GM18517 (cell line): ENCODE results near the gene AOAH.

Experiments used
- ATAC-seq: cut with Tn5 transposase; IDR thresholded peaks from one replicate; pipeline ENCODE4 v1.9.1; 2021; ENCODE audit warnings: mild to moderate bottlenecking, moderate library complexity; ENCODE audit not compliant: unreplicated experiment

AOAH gene

GRCh38 chr7:36565792-36566356 lies 158.4 kb downstream of the AOAH start:
- no peak for ATAC-seq

GRCh38 chr7:36564489-36564888 lies 159.8 kb downstream of the AOAH start:
- no peak for ATAC-seq

- no peak for ATAC-seq
Observed at GRCh38 chr7:36563706-36564327, 160.5 kb downstream of the AOAH start.

DNA sequence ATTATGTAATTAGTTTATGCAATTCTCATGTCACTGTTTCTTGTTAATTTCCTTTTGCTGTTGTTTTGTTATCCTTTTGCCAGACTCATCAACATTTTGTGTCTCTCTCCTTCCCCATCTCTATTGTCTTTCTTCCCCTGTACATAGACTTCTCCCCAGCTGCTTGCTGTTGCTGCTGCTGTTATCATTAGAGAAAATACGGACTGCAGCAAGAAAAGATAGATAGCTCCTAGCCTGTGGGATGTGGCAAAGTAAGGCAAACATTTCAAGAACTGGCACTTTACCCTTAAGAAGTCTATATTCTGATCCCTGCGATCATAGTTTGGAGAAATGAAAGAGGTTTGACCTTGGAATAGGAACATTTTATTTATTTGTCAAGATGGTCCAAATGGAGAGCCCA lies 162.2 kb downstream of the AOAH start:
- no peak for ATAC-seq

DNA sequence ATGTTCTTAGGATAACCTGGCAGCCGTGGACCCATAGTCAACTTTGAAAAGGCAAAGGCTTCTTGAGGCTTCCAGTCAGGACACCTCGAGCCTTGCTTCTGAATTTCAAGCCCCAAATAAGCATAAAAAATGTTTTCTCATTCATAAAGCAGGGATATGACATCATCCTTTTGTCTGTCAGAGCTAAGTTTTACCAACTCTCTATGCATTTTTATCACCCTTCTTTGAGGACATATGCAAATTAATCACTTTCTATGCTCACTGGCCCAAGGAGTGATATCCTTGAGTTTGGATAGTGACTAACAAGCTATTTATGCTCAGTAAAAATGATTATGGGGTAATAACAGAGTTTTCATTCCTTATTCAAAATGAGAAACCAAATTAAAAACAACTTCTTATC lies 175.3 kb downstream of the AOAH start:
- no peak for ATAC-seq

- ATAC-seq, result no peak
Observed at GRCh38 chr7:36547416-36547815, 176.9 kb downstream of the AOAH start.

- ATAC-seq, result no peak
Observed at GRCh38 chr7:36546331-36546730, 178.0 kb downstream of the AOAH start.

GRCh38 chr7:36545291-36545690 lies 179.0 kb downstream of the AOAH start:
- no peak for ATAC-seq

GRCh38 chr7:36538126-36538525 lies 186.2 kb downstream of the AOAH start:
- ATAC-seq, result no peak

- no peak for ATAC-seq
Observed at GRCh38 chr7:36535866-36536664, 188.2 kb downstream of the AOAH start.

DNA sequence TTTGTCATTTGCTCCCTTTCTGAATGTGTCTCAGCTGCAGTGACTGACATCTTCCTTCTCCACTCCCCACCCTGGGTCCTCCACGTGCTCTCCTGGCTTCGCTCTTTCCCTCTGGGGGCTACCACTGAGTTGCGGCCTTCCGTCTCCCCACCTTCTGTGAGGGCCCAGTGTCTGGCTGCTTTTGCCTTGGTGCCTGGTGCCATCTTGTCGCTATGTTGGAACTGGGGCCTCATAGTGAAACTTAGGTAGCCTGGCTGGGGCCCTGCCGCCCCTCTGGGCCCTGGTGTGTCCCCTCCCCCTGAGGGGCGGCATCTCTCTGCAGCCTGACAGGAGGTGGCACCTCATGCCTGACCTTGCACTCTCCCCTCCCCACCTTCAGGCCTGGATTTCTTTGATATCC lies 190.6 kb downstream of the AOAH start:
- ATAC-seq, result no peak

- no peak for ATAC-seq
Observed at GRCh38 chr7:36532981-36533499, 191.3 kb downstream of the AOAH start.

GRCh38 chr7:36531951-36532350 lies 192.3 kb downstream of the AOAH start:
- ATAC-seq, result no peak

GRCh38 chr7:36530456-36530855 lies 193.8 kb downstream of the AOAH start:
- no peak for ATAC-seq

GRCh38 chr7:36527549-36527913 lies 196.8 kb downstream of the AOAH start:
- ATAC-seq, result no peak

DNA sequence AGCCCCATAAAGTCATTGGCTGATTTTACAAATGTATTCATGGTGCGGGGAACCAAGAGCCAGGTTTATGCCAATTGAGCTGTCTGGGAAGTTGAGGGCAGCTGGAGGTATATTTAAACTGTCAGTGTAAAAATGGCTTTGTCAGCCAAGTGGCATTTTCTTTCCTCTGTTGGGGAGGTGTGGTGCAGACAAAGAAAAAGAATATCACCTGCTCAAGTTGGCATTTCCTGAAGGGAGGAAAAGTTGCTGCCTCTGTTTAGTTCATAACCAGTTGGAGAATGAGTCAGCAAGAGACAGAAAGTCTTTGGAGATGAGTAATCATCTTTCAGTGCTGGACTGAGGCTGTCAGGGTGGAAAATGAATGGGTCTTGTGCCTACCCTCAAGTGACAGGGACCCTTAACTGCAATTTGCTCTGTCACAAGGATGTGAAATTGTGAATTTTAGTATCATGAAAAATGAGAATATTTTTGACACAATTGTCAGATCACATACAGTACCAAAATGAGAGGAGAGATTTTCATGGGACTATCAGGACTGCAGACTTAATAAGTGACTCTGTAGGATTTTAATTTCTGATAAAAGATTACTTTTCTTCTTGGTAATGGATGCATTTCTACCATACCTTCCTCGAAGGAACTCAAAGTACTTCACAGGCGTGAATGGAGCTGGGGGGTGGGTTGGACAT lies 197.3 kb downstream of the AOAH start:
- peak; percentile 84 for ATAC-seq

DNA sequence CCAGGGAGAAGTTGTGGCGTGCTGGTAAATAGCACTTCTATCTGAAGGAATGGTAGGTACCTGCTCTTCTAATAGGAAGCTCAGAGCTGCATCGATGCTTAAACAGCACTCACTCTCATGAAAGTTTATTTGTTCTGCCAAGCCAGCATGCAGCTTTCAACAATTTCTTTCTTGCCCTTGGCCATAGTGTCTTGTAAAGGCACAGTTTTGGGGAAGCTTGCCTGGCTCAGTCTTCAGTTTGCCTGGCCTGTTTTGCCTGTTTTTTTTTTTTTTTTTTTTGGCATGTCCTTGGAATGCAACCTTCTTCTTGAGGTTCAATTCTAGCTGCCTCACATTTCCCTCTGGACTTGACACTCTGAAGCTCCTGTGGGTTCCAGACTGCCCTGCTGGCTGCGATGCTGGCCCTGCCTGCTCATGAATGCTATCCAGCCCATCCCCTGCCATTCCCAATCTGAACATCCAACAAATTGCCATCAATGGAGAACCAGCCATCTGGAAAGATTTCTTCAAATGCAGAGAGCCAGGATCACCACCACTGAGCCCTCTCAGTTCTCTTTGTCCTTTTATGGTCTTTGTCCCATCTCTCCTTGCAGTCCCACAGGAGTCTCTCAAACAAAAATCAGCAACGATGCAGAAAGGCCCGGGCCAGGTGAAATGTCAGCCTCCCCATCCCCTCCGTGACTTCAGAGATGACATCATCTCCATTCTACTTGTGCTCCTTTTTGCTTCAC lies 200.8 kb downstream of the AOAH start:
- ATAC-seq, result no peak

GRCh38 chr7:36522453-36523007 lies 201.8 kb downstream of the AOAH start:
- ATAC-seq, result no peak

GRCh38 chr7:36521911-36522310 lies 202.4 kb downstream of the AOAH start:
- no peak for ATAC-seq

DNA sequence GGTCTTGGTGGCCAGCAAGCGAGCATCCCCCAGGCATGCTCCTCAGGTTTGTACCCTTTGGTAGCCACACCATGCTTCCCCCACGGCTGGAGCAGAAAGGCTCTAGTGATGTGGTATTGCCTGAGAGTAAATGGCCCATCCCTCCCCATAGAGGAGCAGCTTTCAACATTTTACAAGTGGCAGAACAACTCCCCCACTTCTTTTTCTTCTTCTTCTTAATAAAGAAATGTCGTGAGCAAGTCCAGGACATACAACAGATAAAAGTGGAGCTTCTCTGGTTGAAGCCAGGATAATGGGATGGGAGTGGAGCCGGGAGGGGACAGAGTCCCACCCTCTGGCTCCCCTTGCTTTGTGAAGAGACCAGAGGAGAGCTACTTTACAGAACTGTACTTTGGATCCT lies 203.2 kb downstream of the AOAH start:
- ATAC-seq, result no peak

DNA sequence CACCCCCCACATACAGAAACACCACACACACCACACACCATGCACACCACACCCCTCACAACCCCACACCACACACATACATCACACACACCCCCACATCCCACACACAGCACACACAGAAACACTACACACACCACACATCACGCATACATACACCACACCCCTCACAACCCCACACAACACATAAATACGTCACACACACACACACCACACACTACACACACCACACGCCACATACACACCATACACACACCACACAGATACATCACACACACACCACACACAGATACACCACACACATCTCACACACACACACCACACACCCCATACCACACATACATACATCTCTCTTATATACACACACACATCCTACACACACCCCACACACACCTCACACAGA lies 208.4 kb downstream of the AOAH start:
- no peak for ATAC-seq
